WTC11 (cell line): ENCODE results near the gene TMEM252. TPM values are rescaled to one million over a fixed set of nuclear protein-coding genes. Genes with fewer than 3 reads are reported as not detected.

Experiments used
- ATAC-seq: fragments of 200-7000 bp; cut with Tn5 transposase; 2 replicates; pipeline ENCODE4 v1.10.0; 2021; ENCODE audit warnings: mild to moderate bottlenecking, moderate library complexity
- CTCF ChIA-PET: fragments of 300-600 bp; sonication (Branson Sonifier 250); formaldehyde crosslinking; loops from one replicate; lab custom pipeline; 2021; ENCODE audit warnings: antibody characterized with exemption; lab: Charles Lee
- POLR2A ChIA-PET: fragments of 350-600 bp; sonication (Branson Sonifier 250); formaldehyde crosslinking; loops from one replicate; lab custom pipeline; 2021; ENCODE audit warnings: antibody characterized with exemption; lab: Charles Lee
- DNase-seq: peaks from one replicate; pipeline ENCODE4 v3.0.0; 2021; ENCODE audit warnings: low spot score
- H3K27ac Mint-ChIP-seq: 2 replicates; pipeline ENCODE4 v1.8.0; 2021; ENCODE audit warnings: mixed read lengths
- H3K27me3 Mint-ChIP-seq: 2 replicates; pipeline ENCODE4 v1.8.0; 2021; ENCODE audit warnings: low read depth, mild to moderate bottlenecking, moderate library complexity, mixed read lengths
- H3K36me3 Mint-ChIP-seq: 2 replicates; pipeline ENCODE4 v1.8.0; 2021; ENCODE audit warnings: mixed read lengths
- H3K4me1 Mint-ChIP-seq: 2 replicates; pipeline ENCODE4 v1.8.0; 2022; ENCODE audit warnings: mixed read lengths
- H3K4me3 Mint-ChIP-seq: 2 replicates; pipeline ENCODE4 v1.8.0; 2021; ENCODE audit warnings: mild to moderate bottlenecking, moderate library complexity, mixed read lengths
- H3K9me3 Mint-ChIP-seq: 2 replicates; pipeline ENCODE4 v1.8.0; 2021; ENCODE audit warnings: mixed read lengths
- ATF1 ChIP-seq: sonication (generic); formaldehyde crosslinking; IDR thresholded peaks from 2 replicates; pipeline ENCODE4 v1.8.1; 2023; ENCODE audit warnings: mild to moderate bottlenecking, moderate library complexity, missing genetic modification reagents
- E2F1 ChIP-seq: sonication (generic); formaldehyde crosslinking; IDR thresholded peaks from 2 replicates; pipeline ENCODE4 v1.8.0; 2022; ENCODE audit warnings: mild to moderate bottlenecking, missing genetic modification reagents
- FOXJ3 ChIP-seq: sonication (generic); formaldehyde crosslinking; IDR thresholded peaks from 2 replicates; pipeline ENCODE4 v1.9.0; 2021; ENCODE audit warnings: missing genetic modification reagents, mild to moderate bottlenecking, borderline replicate concordance
- FOXP1 ChIP-seq: sonication (generic); formaldehyde crosslinking; IDR thresholded peaks from 2 replicates; pipeline ENCODE4 v1.8.0; 2022; ENCODE audit warnings: missing genetic modification reagents, mild to moderate bottlenecking, moderate library complexity, borderline replicate concordance
- GTF2I ChIP-seq: fragments of 250-450 bp; sonication (Bioruptor Pico); conservative IDR thresholded peaks from 2 replicates; pipeline ENCODE4 v1.4.0; 2021; ENCODE audit warnings: mild to moderate bottlenecking
- HMGXB4 ChIP-seq: sonication (generic); formaldehyde crosslinking; IDR thresholded peaks from 2 replicates; pipeline ENCODE4 v1.8.1; 2023; ENCODE audit warnings: mild to moderate bottlenecking, moderate library complexity, missing genetic modification reagents
- MYBL2 ChIP-seq: sonication (generic); formaldehyde crosslinking; IDR thresholded peaks from 2 replicates; pipeline ENCODE4 v1.8.1; 2023; ENCODE audit warnings: mild to moderate bottlenecking, moderate library complexity, missing genetic modification reagents
- NFYB ChIP-seq: sonication (generic); formaldehyde crosslinking; conservative IDR thresholded peaks from 2 replicates; pipeline ENCODE4 v1.8.0; 2022; ENCODE audit warnings: low read depth, missing genetic modification reagents
- NR1H2 ChIP-seq: sonication (generic); formaldehyde crosslinking; IDR thresholded peaks from 2 replicates; pipeline ENCODE4 v1.9.0; 2021; ENCODE audit warnings: mild to moderate bottlenecking, moderate library complexity, missing genetic modification reagents
- NR3C1 ChIP-seq: sonication (generic); formaldehyde crosslinking; conservative IDR thresholded peaks from 2 replicates; pipeline ENCODE4 v1.8.1; 2023; ENCODE audit warnings: low read depth, mild to moderate bottlenecking, missing genetic modification reagents
- SMAD4 ChIP-seq: sonication (generic); formaldehyde crosslinking; IDR thresholded peaks from 2 replicates; pipeline ENCODE4 v1.8.0; 2022; ENCODE audit warnings: mild to moderate bottlenecking, missing genetic modification reagents
- TP53 ChIP-seq: sonication (generic); formaldehyde crosslinking; IDR thresholded peaks from 2 replicates; pipeline ENCODE4 v1.8.1; 2023; ENCODE audit warnings: mild to moderate bottlenecking, missing genetic modification reagents
- ZMAT4 ChIP-seq: fragments of 250-450 bp; sonication (Bioruptor Pico); IDR thresholded peaks from 2 replicates; pipeline ENCODE4 v1.9.0; 2021; ENCODE audit warnings: mild to moderate bottlenecking
- ZNF219 ChIP-seq: sonication (generic); formaldehyde crosslinking; IDR thresholded peaks from 2 replicates; pipeline ENCODE4 v1.8.0; 2023; ENCODE audit warnings: missing genetic modification reagents, mild to moderate bottlenecking, borderline replicate concordance
- ZNF232 ChIP-seq: sonication (generic); formaldehyde crosslinking; IDR thresholded peaks from 2 replicates; pipeline ENCODE4 v1.8.0; 2022; ENCODE audit warnings: mild to moderate bottlenecking, missing genetic modification reagents
- ZNF263 ChIP-seq: sonication (generic); formaldehyde crosslinking; IDR thresholded peaks from 2 replicates; pipeline ENCODE4 v1.8.1; 2022; ENCODE audit warnings: low read depth, mild to moderate bottlenecking, moderate library complexity, missing genetic modification reagents
- ZNF532 ChIP-seq: fragments of 250-450 bp; sonication (Bioruptor Pico); IDR thresholded peaks from 2 replicates; pipeline ENCODE4 v1.9.0; 2021; ENCODE audit warnings: mild to moderate bottlenecking, borderline replicate concordance
- total RNA-seq: library from RNA; stranded (reverse); gene quantifications from 3 replicates; pipeline ENCODE4 v1.2.3, GENCODE V29; 2021

The TMEM252 gene
- total RNA-seq, 1 experiment from 2014 or later = not detected

- H3K27me3 Mint-ChIP-seq = peaks cover 62% of the 10 kb centered on the region
- no peak overlapping the region for H3K27ac Mint-ChIP-seq
- ChIA-PET CTCF (interaction anchor here (0.7 to 3.1 kb wide), 3 partner anchors 24 to 120 kb away, joined by 3 to 17 read pairs (median 3); no protein-coding TSS in a partner anchor), POLR2A (no interaction called here)
- no peak for DNase-seq
- H3K9me3 Mint-ChIP-seq = no peaks in the 10 kb centered on the region
- H3K4me1 Mint-ChIP-seq = no peaks in the 10 kb centered on the region
- H3K36me3 Mint-ChIP-seq = no peaks in the 10 kb centered on the region
- no peak overlapping the region for H3K4me3 Mint-ChIP-seq
- ATAC-seq = no peak
- no peak for TF ChIP-seq NFYB (CRISPR knock-in tag)
- no peak for TF ChIP-seq TP53
- TF ChIP-seq FOXP1 (CRISPR knock-in tag) = no peak
- no peak for TF ChIP-seq ZMAT4 (CRISPR knock-in tag)
- TF ChIP-seq SMAD4 (CRISPR knock-in tag) = no peak
- no peak for TF ChIP-seq ZNF263 (CRISPR knock-in tag)
- TF ChIP-seq FOXJ3 = no peak
- no peak for TF ChIP-seq GTF2I
- no peak for TF ChIP-seq ZNF532 (CRISPR knock-in tag)
- no peak for TF ChIP-seq E2F1 (CRISPR knock-in tag)
- TF ChIP-seq ATF1 (CRISPR knock-in tag) = no peak
- TF ChIP-seq HMGXB4 = no peak
These were observed 3.6 kb downstream of the TMEM252 start for GRCh38 chr9:68536876-68537615.

GRCh38 chr9:68533678-68534077, 7.0 kb downstream of the TMEM252 start:
- no peak overlapping the region for H3K27ac Mint-ChIP-seq
- no peaks in the 10 kb centered on the region for H3K9me3 Mint-ChIP-seq
- no peaks in the 10 kb centered on the region; the same call in 1 of the 2 replicates for H3K4me1 Mint-ChIP-seq
- CTCF ChIA-PET = no interaction called here
- no peak for DNase-seq
- no peaks in the 10 kb centered on the region for H3K36me3 Mint-ChIP-seq
- peaks cover 68% of the 10 kb centered on the region for H3K27me3 Mint-ChIP-seq
- no peak overlapping the region for H3K4me3 Mint-ChIP-seq
- TF ChIP-seq MYBL2 (CRISPR knock-in tag) (no peak), ZNF219 (CRISPR knock-in tag) (no peak), NR3C1 (CRISPR knock-in tag) (no peak), NR1H2 (CRISPR knock-in tag) (no peak), ZNF232 (no peak)
- no peak for ATAC-seq
- POLR2A ChIA-PET = no interaction called here
